SK-N-SH (cell line): Measurements from ENCODE around the gene CFAP69. TPM values are rescaled to one million over a fixed set of nuclear protein-coding genes. Genes with fewer than 3 reads are reported as not detected.

ENCODE experiments used
- CTCF ChIA-PET: fragments of 300-600, 350-600 bp; formaldehyde crosslinking; extraction: SDS; loops from one replicate; lab custom pipeline; 2021; lab: Yijun Ruan, JAX
- POLR2A ChIA-PET: fragments of 350-600 bp; sonication (Branson Sonifier 250); formaldehyde crosslinking; extraction: SDS; loops from one replicate; lab custom pipeline; 2020; ENCODE audit warnings: antibody characterized with exemption, inconsistent platforms; lab: Yijun Ruan, JAX
- DNase-seq: peaks from one replicate; pipeline ENCODE4 v3.0.0; 2012
- H2AFZ ChIP-seq: fragments of 200-600 bp; sonication (generic); 2 replicates; pipeline ENCODE4 v1.8.1; 2016; ENCODE audit warnings: antibody characterized with exemption, mild to moderate bottlenecking, low read depth
- H3F3A ChIP-seq: fragments of 200-600 bp; sonication (generic); replicated peaks from 2 replicates; pipeline ENCODE3; 2016; ENCODE audit warnings: antibody characterized with exemption, mild to moderate bottlenecking; ENCODE audit not compliant: insufficient read depth
- H3K27ac ChIP-seq, 2 experiments: fragments of 200-500 bp in 1 of 2; fragments of 200-600 bp in 1 of 2; sonication (Bioruptor generic) in 1 of 2; sonication (generic), shearing (Covaris generic) in 1 of 2; 2 replicates each; pipeline versions ENCODE4 v1.5.1 to v1.6.1; 2014 to 2016; ENCODE audit warnings: low read depth in 2 of 2, inconsistent platforms in 1 of 2, low read length in 1 of 2, mild to moderate bottlenecking in 1 of 2, mixed read lengths in 1 of 2
- H3K27me3 ChIP-seq: fragments of 200-600 bp; sonication (generic), shearing (Covaris generic); 2 replicates; pipeline ENCODE4 v1.6.1; 2016; ENCODE audit warnings: mixed run types; ENCODE audit not compliant: insufficient read depth
- H3K36me3 ChIP-seq, 2 experiments: fragments of 200-500 bp in 1 of 2; fragments of 200-600 bp in 1 of 2; sonication (Bioruptor generic) in 1 of 2; sonication (generic) in 1 of 2; replicated peaks in 1 of 2; 2 replicates each; pipeline versions ENCODE3 to v1.5.1; 2014 to 2016; ENCODE audit warnings: low read length in 1 of 2, mild to moderate bottlenecking in 1 of 2; ENCODE audit not compliant: insufficient read depth in 2 of 2, control insufficient read depth in 1 of 2
- H3K4me1 ChIP-seq, 2 experiments: fragments of 200-500 bp in 1 of 2; fragments of 200-600 bp in 1 of 2; sonication (Bioruptor generic) in 1 of 2; sonication (generic), shearing (Covaris generic) in 1 of 2; 2 replicates each; pipeline versions ENCODE4 v1.5.1 to v1.6.1; 2014 to 2016; ENCODE audit warnings: low read depth in 1 of 2, low read length in 1 of 2, mixed run types in 1 of 2; ENCODE audit not compliant: insufficient read depth in 2 of 2, control insufficient read depth in 1 of 2
- H3K4me2 ChIP-seq: fragments of 200-600 bp; sonication (generic), shearing (Covaris generic); 2 replicates; pipeline ENCODE4 v1.6.1; 2017; ENCODE audit warnings: mixed run types
- H3K4me3 ChIP-seq, 2 experiments: fragments of 200-500 bp in 1 of 2; fragments of 200-600 bp in 1 of 2; sonication (Bioruptor generic) in 1 of 2; sonication (generic), shearing (Covaris generic) in 1 of 2; 2 replicates each; pipeline versions ENCODE4 v1.5.1 to v1.8.1; 2014 to 2016; ENCODE audit warnings: low read depth in 2 of 2, inconsistent platforms in 1 of 2, low read length in 1 of 2, mild to moderate bottlenecking in 1 of 2, mixed read lengths in 1 of 2, moderate library complexity in 1 of 2
- H3K79me2 ChIP-seq: fragments of 200-600 bp; sonication (generic); 2 replicates; pipeline ENCODE4 v1.8.1; 2017; ENCODE audit warnings: mild to moderate bottlenecking; ENCODE audit not compliant: insufficient read depth
- H3K9ac ChIP-seq: fragments of 200-600 bp; sonication (generic); 2 replicates; pipeline ENCODE4 v1.6.1; 2017; ENCODE audit warnings: mixed run types
- H3K9me2 ChIP-seq: fragments of 200-600 bp; sonication (generic); 2 replicates; pipeline ENCODE4 v1.6.1; 2017; ENCODE audit warnings: mixed run types
- H3K9me3 ChIP-seq: fragments of 200-600 bp; sonication (generic); 2 replicates; pipeline ENCODE4 v1.6.1; 2017; ENCODE audit warnings: mixed run types, mild to moderate bottlenecking, moderate library complexity
- H4K20me1 ChIP-seq: fragments of 200-600 bp; sonication (generic); 2 replicates; pipeline ENCODE4 v1.6.1; 2017; ENCODE audit warnings: mild to moderate bottlenecking, mixed run types; ENCODE audit not compliant: insufficient read depth
- EP300 ChIP-seq, 2 experiments: IDR thresholded peaks; 2 replicates each; pipeline versions ENCODE4 v1.4.0 to v1.6.1; 2012; ENCODE audit warnings: borderline replicate concordance in 1 of 2, low read depth in 1 of 2, low read length in 1 of 2
- EZH2phosphoT487 ChIP-seq: fragments of 200-600 bp; sonication (generic); IDR thresholded peaks from 2 replicates; pipeline ENCODE4 v1.6.1; 2017; ENCODE audit warnings: low read depth, mixed run types, mild to moderate bottlenecking, antibody characterized with exemption, moderate library complexity, borderline replicate concordance
- FOSL2 ChIP-seq: IDR thresholded peaks from 2 replicates; pipeline ENCODE4 v1.4.0; 2012; ENCODE audit warnings: low read depth, mild to moderate bottlenecking, moderate library complexity, borderline replicate concordance
- JUND ChIP-seq: IDR thresholded peaks from 2 replicates; pipeline ENCODE4 v1.4.0; 2012
- NFIC ChIP-seq: IDR thresholded peaks from 2 replicates; pipeline ENCODE4 v1.4.0; 2012; ENCODE audit warnings: borderline replicate concordance
- PBX3 ChIP-seq: IDR thresholded peaks from 2 replicates; pipeline ENCODE4; 2012
- SMC3 ChIP-seq: IDR thresholded peaks from 2 replicates; pipeline ENCODE4 v1.6.1; 2012; ENCODE audit warnings: low read depth, low read length, improper control_type of control experiment
- TAF1 ChIP-seq: IDR thresholded peaks from 2 replicates; pipeline ENCODE4 v1.6.1; 2012; ENCODE audit warnings: low read depth, mild to moderate bottlenecking, low read length, moderate library complexity, borderline replicate concordance
- TEAD4 ChIP-seq: IDR thresholded peaks from 2 replicates; pipeline ENCODE4 v1.4.0; 2012; ENCODE audit warnings: mild to moderate bottlenecking, borderline replicate concordance; ENCODE audit not compliant: insufficient read depth
- WGBS: methylation state at CpG from one replicate; pipeline ENCODE4 v1.1.6; 2017; ENCODE audit warnings: low lambda C conversion rate; 5-methylcytosine and 5-hydroxymethylcytosine counted together
- polyA plus RNA-seq, 3 experiments: library from polyadenylated mRNA; depleted of rRNA; stranded (reverse); fragments of >200 nt; gene quantifications; 2 replicates each; pipeline ENCODE4 v1.2.3, GENCODE V29; 2012
- TF ChIP-seq, protein P1 (sequence below): fragments of 200-600 bp; sonication (generic); IDR thresholded peaks from 2 replicates; pipeline ENCODE4 v1.6.1; 2017; ENCODE audit warnings: antibody characterized with exemption, mild to moderate bottlenecking, moderate library complexity
- TF ChIP-seq, protein P2 (sequence below): fragments of 150-350 bp; IDR thresholded peaks from 2 replicates; pipeline ENCODE4 v1.6.1; 2016; ENCODE audit warnings: mild to moderate bottlenecking, low read depth, low read length
- TF ChIP-seq, protein P3 (sequence below): IDR thresholded peaks from 2 replicates; pipeline ENCODE4 v1.6.1; 2012; ENCODE audit warnings: mild to moderate bottlenecking, low read depth, low read length, moderate library complexity

The CFAP69 gene
- polyA plus RNA-seq, 1 of the 3 experiments (the other 2 are of a cell fraction) = 2.3 TPM

DNA sequence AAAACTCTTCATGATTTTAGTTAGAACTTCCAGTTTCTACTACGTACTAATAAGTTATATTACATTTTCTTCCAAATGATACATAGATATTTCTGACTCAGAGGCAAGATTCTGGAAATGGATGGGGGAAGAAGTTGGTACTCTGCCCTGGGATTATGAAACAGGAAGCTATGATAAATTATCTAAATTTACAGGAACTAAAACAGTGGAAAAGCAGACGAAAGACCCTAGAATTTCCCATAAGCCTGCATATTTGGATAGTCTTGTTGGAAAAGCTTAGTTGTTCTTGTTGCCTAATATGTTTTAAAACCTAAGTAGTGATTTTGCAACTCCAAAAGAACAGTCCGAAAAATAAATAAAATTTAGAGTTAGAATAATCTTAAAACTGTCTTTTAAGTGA is 21.8 kb downstream of the CFAP69 start:
- no peaks in the 10 kb centered on the region for H3K36me3 ChIP-seq
- H3K79me2 ChIP-seq = no peaks in the 10 kb centered on the region
- CTCF ChIA-PET = interaction anchor here (1.2 to 2.2 kb wide), 5 partner anchors 10 to 161 kb away, joined by 3 to 5 read pairs (median 4); partner anchors contain the start of gene STEAP2
- DNase-seq = no peak
- H3K27ac ChIP-seq = peak overlapping the region in 1 of 2 experiments; percentile 51; a peak in 2 of 4 replicates
- peak overlapping the region; percentile 14; the same call in 1 of the 2 replicates for H2AFZ ChIP-seq
- TF ChIP-seq, protein P1, sequence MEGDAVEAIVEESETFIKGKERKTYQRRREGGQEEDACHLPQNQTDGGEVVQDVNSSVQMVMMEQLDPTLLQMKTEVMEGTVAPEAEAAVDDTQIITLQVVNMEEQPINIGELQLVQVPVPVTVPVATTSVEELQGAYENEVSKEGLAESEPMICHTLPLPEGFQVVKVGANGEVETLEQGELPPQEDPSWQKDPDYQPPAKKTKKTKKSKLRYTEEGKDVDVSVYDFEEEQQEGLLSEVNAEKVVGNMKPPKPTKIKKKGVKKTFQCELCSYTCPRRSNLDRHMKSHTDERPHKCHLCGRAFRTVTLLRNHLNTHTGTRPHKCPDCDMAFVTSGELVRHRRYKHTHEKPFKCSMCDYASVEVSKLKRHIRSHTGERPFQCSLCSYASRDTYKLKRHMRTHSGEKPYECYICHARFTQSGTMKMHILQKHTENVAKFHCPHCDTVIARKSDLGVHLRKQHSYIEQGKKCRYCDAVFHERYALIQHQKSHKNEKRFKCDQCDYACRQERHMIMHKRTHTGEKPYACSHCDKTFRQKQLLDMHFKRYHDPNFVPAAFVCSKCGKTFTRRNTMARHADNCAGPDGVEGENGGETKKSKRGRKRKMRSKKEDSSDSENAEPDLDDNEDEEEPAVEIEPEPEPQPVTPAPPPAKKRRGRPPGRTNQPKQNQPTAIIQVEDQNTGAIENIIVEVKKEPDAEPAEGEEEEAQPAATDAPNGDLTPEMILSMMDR = no peak
- TF ChIP-seq NFIC (peak; percentile 48; the same call in 1 of the 2 replicates), PBX3 (0 out of 2 replicates have a peak, but pooled peaks have one; percentile 6), FOSL2 (peak; percentile 10; the same call in 1 of the 2 replicates), SMC3 (no peak), JUND (peak; percentile 51; the same call in 1 of the 2 replicates), EP300 (IDR thresholded peaks at IDR 0.05; ENCODE audit: borderline replicate concordance in 1 of 2, low read depth in 1 of 2, low read length in 1 of 2) (peak in 1 of 2 experiments; percentile 19; a peak in 1 of 4 replicates)
- TF ChIP-seq, all 33 proteins: peak for 5
- WGBS = 37% methylated on average over 3 of the region's 3 CpGs
- H3K4me2 ChIP-seq = peak overlapping the region; percentile 2; the same call in 1 of the 2 replicates
- no peaks in the 10 kb centered on the region for H4K20me1 ChIP-seq
- no peaks in the 10 kb centered on the region for H3K9me2 ChIP-seq
- no peak overlapping the region for H3K4me3 ChIP-seq
- no peak overlapping the region for H3K9ac ChIP-seq
- peaks cover 25% of the 10 kb centered on the region for H3F3A ChIP-seq
- POLR2A ChIA-PET = no interaction called here
- no peaks in the 10 kb centered on the region for H3K27me3 ChIP-seq
- peaks cover 6 to 32% of the 10 kb centered on the region in 2 experiments; a peak in 3 of 4 replicates for H3K4me1 ChIP-seq
- no peaks in the 10 kb centered on the region for H3K9me3 ChIP-seq

DNA sequence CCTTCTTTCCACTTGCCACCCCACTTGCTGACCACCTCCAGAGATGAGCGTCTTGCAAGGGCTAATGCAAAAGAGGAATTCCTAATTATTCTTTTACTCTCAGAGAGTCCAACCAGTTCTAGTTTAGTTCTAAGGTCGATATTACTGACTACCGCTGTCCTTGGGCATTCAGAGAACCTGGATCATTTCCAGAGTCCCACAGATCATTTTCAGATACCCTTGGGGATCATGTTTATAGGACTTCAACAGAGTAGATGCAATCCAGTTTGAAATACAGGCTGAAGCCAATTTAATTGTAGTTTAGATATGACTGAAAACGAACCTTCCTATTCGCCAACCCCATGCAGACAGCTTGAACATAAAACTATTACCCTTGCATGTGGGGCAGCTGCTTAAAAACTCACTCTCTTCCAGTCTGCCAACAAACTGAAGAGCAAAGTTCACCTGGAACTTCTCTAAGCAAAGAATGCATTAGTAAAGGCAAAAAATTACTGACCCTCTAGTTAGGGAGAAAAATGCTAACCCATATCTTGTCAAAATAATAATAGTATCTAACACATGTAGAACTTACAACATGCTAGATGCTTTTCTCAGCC is 22.4 kb downstream of the CFAP69 start:
- H3K79me2 ChIP-seq = no peaks in the 10 kb centered on the region
- H3K9ac ChIP-seq = no peak overlapping the region
- no peaks in the 10 kb centered on the region for H3K9me3 ChIP-seq
- H4K20me1 ChIP-seq = no peaks in the 10 kb centered on the region
- H3K4me1 ChIP-seq = peaks cover 8 to 36% of the 10 kb centered on the region in 2 experiments; a peak in 3 of 4 replicates
- peak overlapping the region; percentile 2; the same call in 1 of the 2 replicates for H3K4me2 ChIP-seq
- POLR2A ChIA-PET = no interaction called here
- H2AFZ ChIP-seq = peak overlapping the region; percentile 14; the same call in 1 of the 2 replicates
- CTCF ChIA-PET = interaction anchor here (0.6 to 2.2 kb wide), 6 partner anchors 10 to 165 kb away, joined by 3 to 5 read pairs (median 4); partner anchors contain the start of gene STEAP2
- H3K9me2 ChIP-seq = no peaks in the 10 kb centered on the region
- H3K36me3 ChIP-seq = no peaks in the 10 kb centered on the region
- no peaks in the 10 kb centered on the region for H3K27me3 ChIP-seq
- peak overlapping the region in 1 of 2 experiments; percentile 51; a peak in 2 of 4 replicates for H3K27ac ChIP-seq
- H3F3A ChIP-seq = peaks cover 30% of the 10 kb centered on the region
- no peak overlapping the region for H3K4me3 ChIP-seq
- whole genome bisulfite sequencing = 87% methylated on average over 5 of the region's 5 CpGs
- no peak for TF ChIP-seq EZH2phosphoT487
- no peak for TF ChIP-seq TEAD4
- TF ChIP-seq, protein P2, sequence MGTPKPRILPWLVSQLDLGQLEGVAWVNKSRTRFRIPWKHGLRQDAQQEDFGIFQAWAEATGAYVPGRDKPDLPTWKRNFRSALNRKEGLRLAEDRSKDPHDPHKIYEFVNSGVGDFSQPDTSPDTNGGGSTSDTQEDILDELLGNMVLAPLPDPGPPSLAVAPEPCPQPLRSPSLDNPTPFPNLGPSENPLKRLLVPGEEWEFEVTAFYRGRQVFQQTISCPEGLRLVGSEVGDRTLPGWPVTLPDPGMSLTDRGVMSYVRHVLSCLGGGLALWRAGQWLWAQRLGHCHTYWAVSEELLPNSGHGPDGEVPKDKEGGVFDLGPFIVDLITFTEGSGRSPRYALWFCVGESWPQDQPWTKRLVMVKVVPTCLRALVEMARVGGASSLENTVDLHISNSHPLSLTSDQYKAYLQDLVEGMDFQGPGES = no peak
- no peak for TF ChIP-seq TAF1
- TF ChIP-seq, protein P3, sequence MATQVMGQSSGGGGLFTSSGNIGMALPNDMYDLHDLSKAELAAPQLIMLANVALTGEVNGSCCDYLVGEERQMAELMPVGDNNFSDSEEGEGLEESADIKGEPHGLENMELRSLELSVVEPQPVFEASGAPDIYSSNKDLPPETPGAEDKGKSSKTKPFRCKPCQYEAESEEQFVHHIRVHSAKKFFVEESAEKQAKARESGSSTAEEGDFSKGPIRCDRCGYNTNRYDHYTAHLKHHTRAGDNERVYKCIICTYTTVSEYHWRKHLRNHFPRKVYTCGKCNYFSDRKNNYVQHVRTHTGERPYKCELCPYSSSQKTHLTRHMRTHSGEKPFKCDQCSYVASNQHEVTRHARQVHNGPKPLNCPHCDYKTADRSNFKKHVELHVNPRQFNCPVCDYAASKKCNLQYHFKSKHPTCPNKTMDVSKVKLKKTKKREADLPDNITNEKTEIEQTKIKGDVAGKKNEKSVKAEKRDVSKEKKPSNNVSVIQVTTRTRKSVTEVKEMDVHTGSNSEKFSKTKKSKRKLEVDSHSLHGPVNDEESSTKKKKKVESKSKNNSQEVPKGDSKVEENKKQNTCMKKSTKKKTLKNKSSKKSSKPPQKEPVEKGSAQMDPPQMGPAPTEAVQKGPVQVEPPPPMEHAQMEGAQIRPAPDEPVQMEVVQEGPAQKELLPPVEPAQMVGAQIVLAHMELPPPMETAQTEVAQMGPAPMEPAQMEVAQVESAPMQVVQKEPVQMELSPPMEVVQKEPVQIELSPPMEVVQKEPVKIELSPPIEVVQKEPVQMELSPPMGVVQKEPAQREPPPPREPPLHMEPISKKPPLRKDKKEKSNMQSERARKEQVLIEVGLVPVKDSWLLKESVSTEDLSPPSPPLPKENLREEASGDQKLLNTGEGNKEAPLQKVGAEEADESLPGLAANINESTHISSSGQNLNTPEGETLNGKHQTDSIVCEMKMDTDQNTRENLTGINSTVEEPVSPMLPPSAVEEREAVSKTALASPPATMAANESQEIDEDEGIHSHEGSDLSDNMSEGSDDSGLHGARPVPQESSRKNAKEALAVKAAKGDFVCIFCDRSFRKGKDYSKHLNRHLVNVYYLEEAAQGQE = no peak
- DNase-seq = no peak
